ENCODE results near the gene VRK1.

- TF ChIP-seq CTCF (IDR thresholded peaks at IDR 0.05), result no peak
- TF ChIP-seq POLR2A (IDR thresholded peaks at IDR 0.05), result no peak
Observed at GRCh38 chr14:96827290-96827689, 30.1 kb downstream of the VRK1 start.

Data from ovary (tissue), 3 donors.